HCT116 (cell line): ENCODE measurements around the gene KRTAP12-3. TPM values are rescaled to one million over a fixed set of nuclear protein-coding genes. Genes with fewer than 3 reads are reported as not detected.

Experiments used
- ATAC-seq: fragments of 200-7000 bp; cut with Tn5 transposase; 2 replicates; pipeline ENCODE4 v1.9.1; 2020; ENCODE audit warnings: mild to moderate bottlenecking, moderate library complexity
- BruUV-seq: library from RNA; stranded (reverse); fragments of 400-500 nt; replicated peaks from 2 replicates; lab custom pipeline; 2021; lab: Mats Ljungman, UMichigan
- CTCF ChIA-PET: fragments of 300-600 bp; sonication (Branson Sonifier 250); formaldehyde crosslinking; loops from one replicate; lab custom pipeline; 2021; ENCODE audit warnings: antibody characterized with exemption; lab: Charles Lee
- POLR2A ChIA-PET: fragments of 300-600, 350-600 bp; sonication (Branson Sonifier 250); formaldehyde crosslinking; loops from one replicate; lab custom pipeline; 2021; ENCODE audit warnings: antibody characterized with exemption; lab: Charles Lee
- RAD21 ChIA-PET, 2 experiments: fragments of 300-600 bp; sonication (Branson Sonifier 250); formaldehyde crosslinking; loops; one replicate each; lab custom pipeline; 2023; ENCODE audit warnings: low total read pairs in 2 of 2; ENCODE audit not compliant: uncharacterized antibody in 2 of 2, unreplicated experiment in 2 of 2, low non-redundant PET in 1 of 2; lab: Charles Lee
- DNase-seq: peaks from one replicate; pipeline ENCODE4 v3.0.0-alpha.2; 2010; ENCODE audit warnings: low read depth, low spot score
- H2AFZ ChIP-seq: fragments of 200-600 bp; shearing (Covaris generic), sonication (generic); 2 replicates; pipeline ENCODE4 v1.6.1; 2017; ENCODE audit warnings: low read depth, mixed run types, mixed read lengths, antibody characterized with exemption, low read length; ENCODE audit not compliant: poor library complexity, severe bottlenecking
- H3K27ac ChIP-seq: 2 replicates; pipeline ENCODE4 v1.5.1; 2012; ENCODE audit warnings: low read depth, low read length
- H3K27me3 ChIP-seq: fragments of 200-600 bp; sonication (generic); 2 replicates; pipeline ENCODE4 v1.6.1; 2016; ENCODE audit warnings: mixed run types, low read length, mixed read lengths; ENCODE audit not compliant: insufficient read depth
- H3K36me3 ChIP-seq, 2 experiments: fragments of 200-500 bp in 1 of 2; fragments of 200-600 bp in 1 of 2; sonication (Bioruptor generic) in 1 of 2; sonication (generic) in 1 of 2; 2 replicates each; pipeline versions ENCODE4 v1.5.1 to v1.6.1; 2014 to 2016; ENCODE audit warnings: low read length in 2 of 2, inconsistent platforms in 1 of 2, mixed read lengths in 1 of 2, mixed run types in 1 of 2; ENCODE audit not compliant: insufficient read depth in 2 of 2, control insufficient read depth in 1 of 2
- H3K4me1 ChIP-seq, 2 experiments: fragments of 200-600 bp in 1 of 2; sonication (generic) in 1 of 2; 2 replicates each; pipeline versions ENCODE4 v1.5.1 to v1.6.1; 2012 to 2017; ENCODE audit warnings: low read length in 2 of 2, inconsistent platforms in 1 of 2, mild to moderate bottlenecking in 1 of 2, mixed read lengths in 1 of 2, mixed run types in 1 of 2, moderate library complexity in 1 of 2; ENCODE audit not compliant: insufficient read depth in 2 of 2, control insufficient read depth in 1 of 2
- H3K4me2 ChIP-seq: fragments of 200-600 bp; sonication (generic); 2 replicates; pipeline ENCODE4 v1.6.1; 2017; ENCODE audit warnings: mixed run types, low read length, mixed read lengths
- H3K4me3 ChIP-seq, 2 experiments: fragments of 200-600 bp in 1 of 2; sonication (generic) in 1 of 2; replicated peaks in 1 of 2; 2 replicates each; pipeline ENCODE4 v1.5.1; 2011 to 2016; ENCODE audit warnings: low read length in 2 of 2, control low read depth in 1 of 2, low read depth in 1 of 2, mild to moderate bottlenecking in 1 of 2, mixed read lengths in 1 of 2, mixed run types in 1 of 2
- H3K79me2 ChIP-seq: fragments of 200-600 bp; sonication (generic); 2 replicates; pipeline ENCODE4 v1.6.1; 2017; ENCODE audit warnings: mild to moderate bottlenecking, mixed run types, low read length, moderate library complexity, mixed read lengths; ENCODE audit not compliant: insufficient read depth
- H3K9ac ChIP-seq: fragments of 200-600 bp; sonication (generic); 2 replicates; pipeline ENCODE4 v1.6.1; 2016; ENCODE audit warnings: low read length, mixed read lengths
- H3K9me2 ChIP-seq: fragments of 200-600 bp; sonication (generic), shearing (Covaris generic); 2 replicates; pipeline ENCODE4 v1.6.1; 2017; ENCODE audit warnings: mixed run types, mild to moderate bottlenecking, moderate library complexity; ENCODE audit not compliant: insufficient read depth
- H3K9me3 ChIP-seq, 2 experiments: fragments of 200-500 bp in 1 of 2; fragments of 200-600 bp in 1 of 2; sonication (Bioruptor generic) in 1 of 2; sonication (generic) in 1 of 2; 2 replicates each; pipeline ENCODE4 v1.6.1; 2014 to 2017; ENCODE audit warnings: low read length in 2 of 2, mixed read lengths in 2 of 2, inconsistent platforms in 1 of 2, low read depth in 1 of 2, mild to moderate bottlenecking in 1 of 2, mixed run types in 1 of 2, moderate library complexity in 1 of 2; ENCODE audit not compliant: control insufficient read depth in 1 of 2, insufficient read depth in 1 of 2
- H4K20me1 ChIP-seq: fragments of 200-600 bp; sonication (generic), shearing (Covaris generic); 2 replicates; pipeline ENCODE4 v1.6.1; 2017; ENCODE audit warnings: mixed run types, mild to moderate bottlenecking, moderate library complexity; ENCODE audit not compliant: insufficient read depth
- ATF3 ChIP-seq: IDR thresholded peaks from 2 replicates; pipeline ENCODE4 v1.6.1; 2012
- ELF1 ChIP-seq: IDR thresholded peaks from 2 replicates; pipeline ENCODE4 v1.6.1; 2012; ENCODE audit warnings: low read depth, borderline replicate concordance
- EZH2 ChIP-seq: fragments of 200-600 bp; sonication (generic); IDR thresholded peaks from 2 replicates; pipeline ENCODE4 v1.6.1; 2017; ENCODE audit warnings: antibody characterized with exemption, mixed run types
- EZH2phosphoT487 ChIP-seq: fragments of 200-600 bp; IDR thresholded peaks from 2 replicates; pipeline ENCODE4 v1.6.1; 2018; ENCODE audit warnings: antibody characterized with exemption, borderline replicate concordance
- MAX ChIP-seq: IDR thresholded peaks from 2 replicates; pipeline ENCODE4 v1.6.1; 2012
- POLR2AphosphoS5 ChIP-seq: IDR thresholded peaks from 2 replicates; pipeline ENCODE4 v1.6.1; 2011; ENCODE audit warnings: mild to moderate bottlenecking, low read depth, low read length, moderate library complexity
- RAD21 ChIP-seq: IDR thresholded peaks from 2 replicates; pipeline ENCODE4 v1.6.1; 2012; ENCODE audit warnings: low read depth, mild to moderate bottlenecking
- SIN3A ChIP-seq: IDR thresholded peaks from 2 replicates; pipeline ENCODE4 v1.6.1; 2012; ENCODE audit warnings: low read depth
- SP1 ChIP-seq: IDR thresholded peaks from 2 replicates; pipeline ENCODE4 v1.6.1; 2012; ENCODE audit warnings: low read depth
- ZNF274 ChIP-seq: fragments of 200-500 bp; sonication (Bioruptor generic); IDR thresholded peaks from 2 replicates; pipeline ENCODE4 v1.6.1; 2014; ENCODE audit warnings: mild to moderate bottlenecking, low read depth, low read length, inconsistent platforms
- intact Hi-C: fragments of 100-400 bp; cut with micrococcal nuclease; formaldehyde crosslinking; loops from 2 replicates; pipeline ENCODE4 v1.10.0; 2022
- total RNA-seq: library from RNA; stranded (reverse); gene quantifications from one replicate; pipeline ENCODE4 v1.2.1, GENCODE V29; 2021; ENCODE audit not compliant: unreplicated experiment
- TF ChIP-seq, protein P1 (sequence below), 3 experiments: fragments of 200-600 bp in 1 of 3; sonication (generic) in 1 of 3; IDR thresholded peaks in 2 of 3; conservative IDR thresholded peaks in 1 of 3; 2 replicates each; pipeline ENCODE4 v1.5.1; 2012 to 2017; ENCODE audit warnings: low read depth in 2 of 3, low read length in 2 of 3, antibody characterized with exemption in 1 of 3, borderline replicate concordance in 1 of 3, control low read depth in 1 of 3, mild to moderate bottlenecking in 1 of 3, mixed read lengths in 1 of 3, mixed run types in 1 of 3, moderate library complexity in 1 of 3; ENCODE audit not compliant: insufficient read depth in 1 of 3

The KRTAP12-3 gene
- total RNA-seq, 1 experiment from 2014 or later: not detected

GRCh38 chr21:44706706-44707581, 49.2 kb downstream of the KRTAP12-3 start:
- no peak overlapping the region for H3K27ac ChIP-seq
- H3K9me2 ChIP-seq: no peaks in the 10 kb centered on the region
- H3K9me3 ChIP-seq: no peaks in the 10 kb centered on the region
- H3K4me2 ChIP-seq: no peak overlapping the region
- H3K4me3 ChIP-seq: no peak overlapping the region
- H3K9ac ChIP-seq: no peak overlapping the region
- ATAC-seq (no peak), DNase-seq (no peak)
- ChIA-PET POLR2A (no interaction called here), CTCF (no interaction called here), RAD21 (no interaction called here)
- H3K79me2 ChIP-seq: no peaks in the 10 kb centered on the region
- peaks cover 10% of the 10 kb centered on the region; the same call in 1 of the 2 replicates for H3K27me3 ChIP-seq
- no peak overlapping the region for H2AFZ ChIP-seq
- no TSS peak for BruUV-seq
- TF ChIP-seq EZH2phosphoT487 (no peak), SIN3A (no peak), ELF1 (no peak), POLR2AphosphoS5 (no peak), EZH2 (no peak), ATF3 (no peak), RAD21 (no peak), MAX (no peak), SP1 (no peak), ZNF274 (no peak)
- TF ChIP-seq, protein P1, sequence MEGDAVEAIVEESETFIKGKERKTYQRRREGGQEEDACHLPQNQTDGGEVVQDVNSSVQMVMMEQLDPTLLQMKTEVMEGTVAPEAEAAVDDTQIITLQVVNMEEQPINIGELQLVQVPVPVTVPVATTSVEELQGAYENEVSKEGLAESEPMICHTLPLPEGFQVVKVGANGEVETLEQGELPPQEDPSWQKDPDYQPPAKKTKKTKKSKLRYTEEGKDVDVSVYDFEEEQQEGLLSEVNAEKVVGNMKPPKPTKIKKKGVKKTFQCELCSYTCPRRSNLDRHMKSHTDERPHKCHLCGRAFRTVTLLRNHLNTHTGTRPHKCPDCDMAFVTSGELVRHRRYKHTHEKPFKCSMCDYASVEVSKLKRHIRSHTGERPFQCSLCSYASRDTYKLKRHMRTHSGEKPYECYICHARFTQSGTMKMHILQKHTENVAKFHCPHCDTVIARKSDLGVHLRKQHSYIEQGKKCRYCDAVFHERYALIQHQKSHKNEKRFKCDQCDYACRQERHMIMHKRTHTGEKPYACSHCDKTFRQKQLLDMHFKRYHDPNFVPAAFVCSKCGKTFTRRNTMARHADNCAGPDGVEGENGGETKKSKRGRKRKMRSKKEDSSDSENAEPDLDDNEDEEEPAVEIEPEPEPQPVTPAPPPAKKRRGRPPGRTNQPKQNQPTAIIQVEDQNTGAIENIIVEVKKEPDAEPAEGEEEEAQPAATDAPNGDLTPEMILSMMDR (IDR thresholded peaks at IDR 0.05 in 2 of 3, conservative IDR thresholded peaks at IDR 0.05 in 1 of 3; ENCODE audit: borderline replicate concordance in 1 of 3, insufficient read depth in 1 of 3, low read depth in 2 of 3, low read length in 2 of 3): no peak
- intact Hi-C loops: no loop called here
- no peaks in the 10 kb centered on the region for H3K36me3 ChIP-seq
- peaks cover 0 to 6% of the 10 kb centered on the region in 2 experiments; a peak in 1 of 4 replicates for H3K4me1 ChIP-seq
- no peaks in the 10 kb centered on the region for H4K20me1 ChIP-seq

Other genes with a start within 250 kb of the KRTAP12-3 start
- gene LRRC3, start 202.4 kb upstream of the KRTAP12-3 start, total RNA-seq: 7.5 TPM
- gene KRTAP10-1, start 117.7 kb upstream of the KRTAP12-3 start, total RNA-seq: not detected
- gene KRTAP10-2, start 106.4 kb upstream of the KRTAP12-3 start, total RNA-seq: not detected
- gene KRTAP10-3, start 99.1 kb upstream of the KRTAP12-3 start, total RNA-seq: not detected
- not detected for gene KRTAP10-4, start 84.2 kb upstream of the KRTAP12-3 start, total RNA-seq
- gene KRTAP10-5, start 77.3 kb upstream of the KRTAP12-3 start, total RNA-seq: not detected
- not detected for gene KRTAP10-6, start 65.4 kb upstream of the KRTAP12-3 start, total RNA-seq
- gene KRTAP10-7, start 57.3 kb upstream of the KRTAP12-3 start, total RNA-seq: not detected
- gene KRTAP10-8, start 45.9 kb upstream of the KRTAP12-3 start, total RNA-seq: not detected
- gene KRTAP10-9, start 30.8 kb upstream of the KRTAP12-3 start, total RNA-seq: not detected
- not detected for gene KRTAP10-10, start 20.6 kb upstream of the KRTAP12-3 start, total RNA-seq
- gene KRTAP10-11, start 11.5 kb upstream of the KRTAP12-3 start, total RNA-seq: not detected
- not detected for gene KRTAP12-4, start 3.3 kb upstream of the KRTAP12-3 start, total RNA-seq
- not detected for gene KRTAP12-2, start 9.0 kb downstream of the KRTAP12-3 start, total RNA-seq
- not detected for gene KRTAP12-1, start 24.2 kb downstream of the KRTAP12-3 start, total RNA-seq
- gene KRTAP10-12, start 39.2 kb downstream of the KRTAP12-3 start, total RNA-seq: not detected
- not detected for gene TSPEAR, start 53.6 kb downstream of the KRTAP12-3 start, total RNA-seq
- gene UBE2G2, start 143.9 kb downstream of the KRTAP12-3 start, total RNA-seq: 86.5 TPM
- 31.5 TPM for gene SUMO3, start 160.1 kb downstream of the KRTAP12-3 start, total RNA-seq
- 83.4 TPM for gene PTTG1IP, start 215.8 kb downstream of the KRTAP12-3 start, total RNA-seq